GM23248 (cell line): Measurements from ENCODE around the gene GRM7.

ENCODE experiments used
- EZH2 ChIP-seq: fragments of 200-600 bp; sonication (generic); IDR thresholded peaks from 2 replicates; pipeline ENCODE4 v1.6.1; 2018; ENCODE audit warnings: antibody characterized with exemption, mild to moderate bottlenecking; ENCODE audit not compliant: insufficient read depth, poor library complexity, severe bottlenecking
- EZH2phosphoT487 ChIP-seq: fragments of 200-600 bp; sonication (generic); IDR thresholded peaks from 2 replicates; pipeline ENCODE4 v1.6.1; 2018; ENCODE audit warnings: antibody characterized with exemption, moderate library complexity, mild to moderate bottlenecking, low read depth; ENCODE audit not compliant: insufficient read depth

DNA sequence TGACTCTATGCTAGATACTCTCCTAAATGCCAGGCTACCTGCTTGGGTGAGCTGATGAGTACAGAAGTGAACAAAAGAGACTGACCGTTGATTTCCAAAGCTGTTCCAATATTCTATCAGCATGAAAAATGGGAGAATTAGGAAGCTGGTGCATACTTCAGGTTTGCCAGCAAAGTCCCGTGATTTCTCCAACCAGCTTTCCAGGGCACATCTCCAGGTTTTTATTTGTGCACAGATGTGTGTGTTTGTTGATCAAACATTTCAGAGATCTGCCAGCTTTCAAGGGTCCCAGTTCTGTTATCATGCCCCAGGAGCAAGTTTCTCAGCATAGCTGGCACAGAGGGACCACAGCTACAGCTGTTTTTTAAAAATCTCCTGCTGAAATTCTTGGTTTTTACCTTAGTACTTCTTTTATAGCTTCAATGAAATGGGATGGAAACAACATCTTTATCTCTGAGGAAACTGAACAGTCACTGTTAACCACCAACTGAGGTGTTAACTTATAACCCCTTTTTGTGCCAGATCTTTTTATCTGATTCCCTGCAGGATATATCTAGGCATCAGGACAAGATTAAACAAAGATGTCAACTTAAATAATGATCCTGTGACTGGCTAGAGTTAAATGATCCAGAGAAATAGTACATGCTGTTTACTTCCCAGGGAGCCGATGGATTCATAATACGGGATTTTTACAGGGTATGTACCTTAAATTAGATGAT, 380.8 kb downstream of the GRM7 start:
- TF ChIP-seq EZH2 = no peak
- TF ChIP-seq EZH2phosphoT487 = no peak
